ENCODE results near the gene CFAP74.

- TF ChIP-seq CTCF (conservative IDR thresholded peaks at IDR 0.05; ENCODE audit: low read depth, low read length), result no peak
- no peak for TF ChIP-seq EZH2 (IDR thresholded peaks at IDR 0.05; ENCODE audit: low read length, unreplicated experiment)
- TF ChIP-seq EZH2phosphoT487 (IDR thresholded peaks at IDR 0.05; ENCODE audit: borderline replicate concordance, low read length), result no peak
Measured at GRCh38 chr1:1881727-1882126, 121.9 kb downstream of the CFAP74 start.

All from PC-3 (cell line).